NCI-H446 treated with DMSO at 0.1 percent for 48 hours (cell line): ENCODE results near the gene TBC1D9.

ENCODE experiments used
- DNase-seq: peaks from one replicate; lab custom pipeline; 2025; lab: John Stamatoyannopoulos, UW

TBC1D9 gene

DNA sequence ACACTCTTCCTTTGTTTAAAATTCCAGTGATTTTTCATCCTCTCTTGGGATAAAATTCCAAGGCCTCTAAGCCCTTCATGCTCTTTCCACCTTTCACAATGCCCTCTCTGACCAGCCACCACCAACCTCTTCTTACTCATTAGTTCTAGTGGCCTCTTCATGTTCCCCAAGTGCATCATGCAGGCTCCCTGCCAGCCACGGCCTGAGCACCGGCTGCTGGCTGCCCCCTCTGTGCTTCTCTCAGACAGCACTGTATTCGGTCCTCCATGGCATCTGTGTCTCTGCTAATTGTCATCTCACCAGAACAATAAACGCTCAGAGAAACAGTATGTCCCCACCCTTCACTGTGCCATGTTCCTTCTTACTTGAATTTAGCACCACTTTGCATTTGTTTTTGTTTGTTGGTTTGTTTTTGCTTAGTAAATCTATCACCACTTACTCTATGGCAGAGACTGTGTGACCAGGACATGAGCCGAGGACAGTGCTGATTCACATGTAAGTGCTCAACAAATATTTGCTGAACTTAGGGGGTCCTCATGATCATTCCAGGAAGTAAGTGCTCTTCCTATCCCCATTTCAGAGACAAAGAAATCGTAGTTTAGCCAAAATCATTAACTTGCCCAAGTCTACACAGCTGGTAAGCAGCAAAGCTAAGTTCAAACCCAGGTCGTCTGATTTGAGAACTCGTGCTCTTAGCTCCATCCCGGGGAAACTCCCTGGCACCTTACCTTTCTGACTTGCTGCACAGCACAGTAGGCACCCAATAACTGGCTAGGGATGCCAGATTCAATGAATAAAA lies 110.4 kb downstream of the TBC1D9 start:
- no peak for DNase-seq

DNA sequence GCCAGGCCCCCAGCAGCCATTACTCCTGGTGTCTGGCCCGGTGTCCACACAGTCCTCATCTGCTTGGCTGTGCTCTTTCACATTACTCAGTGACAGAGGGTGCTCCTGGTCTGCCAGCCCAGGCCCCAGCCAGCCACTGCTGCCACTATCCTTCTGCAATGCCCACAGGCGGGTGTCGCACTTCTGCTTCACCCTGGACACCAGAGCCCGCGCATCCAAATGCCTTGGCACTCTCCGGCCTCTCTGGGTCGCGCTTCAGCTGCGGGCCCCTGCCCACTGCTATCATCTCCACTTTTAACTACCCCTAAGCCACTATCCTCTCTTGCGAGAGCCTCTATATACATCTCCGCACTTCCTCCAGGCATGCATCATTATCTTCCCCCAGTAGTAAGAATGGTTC lies 111.0 kb downstream of the TBC1D9 start:
- no peak for DNase-seq

DNA sequence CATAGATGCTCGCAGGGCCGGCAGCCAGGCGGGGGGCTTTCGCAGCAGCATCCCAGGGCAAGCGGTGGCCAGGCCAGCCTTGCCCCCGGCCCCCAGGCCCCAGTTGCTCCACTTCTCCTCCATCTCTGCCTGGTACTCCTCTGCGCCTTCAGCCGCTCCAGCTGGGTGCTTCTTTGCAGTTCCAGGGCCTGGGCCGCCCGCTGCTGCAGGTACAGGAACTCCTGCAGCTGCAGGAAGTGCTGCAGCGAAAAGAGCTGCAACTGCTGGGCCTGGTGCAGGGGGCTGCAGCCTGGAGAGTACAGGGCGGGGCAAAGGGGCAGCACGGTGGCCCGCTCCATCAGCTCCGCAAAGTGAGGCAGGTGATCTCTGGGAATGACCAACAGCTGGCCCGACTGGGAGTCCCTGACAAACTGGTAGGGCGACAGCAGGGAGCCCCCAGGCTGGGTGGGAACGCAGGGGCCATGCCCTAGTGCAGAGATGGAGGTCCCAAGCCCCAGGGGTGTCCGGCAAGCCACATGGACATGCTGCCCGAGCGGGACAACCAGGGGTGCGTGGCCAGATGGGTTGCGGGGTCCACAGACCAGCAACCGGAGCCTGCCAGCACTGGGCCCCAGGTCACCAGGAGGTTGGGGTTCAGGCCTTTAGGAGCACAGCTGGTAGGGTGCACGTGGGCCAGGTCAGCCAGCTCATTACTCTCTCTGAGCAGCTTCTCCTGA lies 111.6 kb downstream of the TBC1D9 start:
- no peak for DNase-seq

DNA sequence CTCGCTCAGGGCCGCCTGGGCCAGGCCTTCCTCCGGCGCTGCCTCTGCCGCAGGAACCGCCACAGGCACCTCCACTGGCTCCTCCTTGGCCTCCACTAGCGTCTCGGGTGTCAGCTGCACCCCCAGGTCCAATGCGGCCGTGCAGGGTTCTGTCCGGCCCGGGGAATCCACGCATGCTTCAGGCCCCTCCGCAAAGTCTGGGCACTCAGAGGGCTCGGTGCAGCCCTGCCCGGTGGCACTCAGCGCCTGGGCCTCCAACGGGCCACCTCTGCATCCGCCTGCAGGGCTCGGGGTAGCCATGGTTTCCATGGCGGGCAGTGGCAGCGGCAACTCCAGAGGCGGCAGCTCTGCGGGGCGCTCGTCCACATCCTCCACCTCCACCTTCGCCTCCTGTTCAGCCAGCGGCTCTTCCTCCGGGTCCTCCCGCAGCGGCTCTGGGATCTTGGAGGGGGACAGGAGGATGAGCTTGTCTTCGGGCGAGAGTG lies 112.6 kb downstream of the TBC1D9 start:
- DNase-seq, result no peak

DNA sequence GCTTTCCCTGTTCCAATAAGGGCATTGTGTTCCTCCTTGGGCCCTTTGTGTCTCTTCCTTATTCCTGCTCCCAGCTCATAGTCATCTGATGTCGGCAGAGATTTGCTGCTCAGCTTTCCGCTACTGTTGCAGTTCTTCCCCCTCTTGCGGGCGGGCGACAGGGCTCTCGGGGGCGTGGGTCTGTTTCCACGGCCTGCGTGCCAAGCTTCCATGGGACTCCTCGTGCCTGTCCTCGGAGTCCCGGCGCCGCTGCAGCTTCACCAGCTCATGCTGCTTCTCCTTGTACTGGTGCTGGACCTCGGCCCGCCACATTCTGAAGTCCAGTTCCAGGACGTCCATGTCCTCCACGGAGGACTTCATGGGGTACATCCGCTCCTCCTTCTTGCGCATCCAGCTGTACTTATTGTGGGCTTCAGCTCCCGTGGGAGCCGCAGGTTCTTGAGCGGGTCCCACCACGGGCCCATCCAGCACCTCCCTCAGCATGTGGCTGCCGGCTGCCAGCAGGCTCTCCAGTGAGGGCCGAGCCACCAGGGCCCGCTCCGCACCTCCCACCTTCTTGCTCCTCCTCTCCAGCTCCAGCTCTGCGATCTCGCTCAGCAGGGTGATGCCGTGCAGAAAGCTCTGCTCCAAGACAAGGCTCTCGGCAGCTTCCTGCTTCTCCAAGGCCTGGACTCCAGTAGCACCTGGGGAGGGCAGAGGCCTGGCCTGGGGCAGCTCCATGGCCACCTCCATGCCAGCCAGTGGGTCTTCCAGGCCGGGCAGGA lies 113.3 kb downstream of the TBC1D9 start:
- DNase-seq, result no peak

DNA sequence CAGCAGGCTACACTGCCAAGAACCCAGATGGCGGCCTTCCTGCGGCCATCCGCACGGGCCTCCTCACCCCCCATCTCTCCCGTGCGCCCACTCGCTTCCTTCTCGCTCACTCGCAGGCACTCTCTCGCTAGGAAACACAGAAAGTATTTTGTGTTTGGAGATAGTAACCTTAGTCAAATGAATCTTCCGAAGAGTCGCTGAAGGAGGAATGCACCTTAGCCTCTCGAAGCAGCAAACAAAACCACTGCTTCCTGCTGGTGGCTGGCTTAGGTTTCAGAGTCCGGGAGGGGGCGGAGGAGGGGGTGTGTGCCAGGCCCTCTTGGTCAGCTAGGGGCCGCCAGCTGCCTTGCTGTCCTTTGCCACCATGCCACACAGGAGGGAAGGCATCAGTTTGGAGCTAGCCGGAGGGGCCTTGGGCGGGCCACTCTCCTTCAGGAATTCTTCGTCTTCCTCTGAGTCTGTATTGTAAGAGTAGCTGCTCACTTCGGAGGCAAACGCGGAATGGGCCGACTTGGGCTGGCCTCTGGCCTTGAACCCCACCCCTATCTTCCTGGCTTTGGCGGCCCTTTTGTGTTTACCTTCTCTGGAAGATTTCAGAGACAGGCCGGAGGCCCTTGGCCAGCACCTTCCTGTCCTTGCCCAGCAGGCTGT lies 114.3 kb downstream of the TBC1D9 start:
- DNase-seq, result no peak

DNA sequence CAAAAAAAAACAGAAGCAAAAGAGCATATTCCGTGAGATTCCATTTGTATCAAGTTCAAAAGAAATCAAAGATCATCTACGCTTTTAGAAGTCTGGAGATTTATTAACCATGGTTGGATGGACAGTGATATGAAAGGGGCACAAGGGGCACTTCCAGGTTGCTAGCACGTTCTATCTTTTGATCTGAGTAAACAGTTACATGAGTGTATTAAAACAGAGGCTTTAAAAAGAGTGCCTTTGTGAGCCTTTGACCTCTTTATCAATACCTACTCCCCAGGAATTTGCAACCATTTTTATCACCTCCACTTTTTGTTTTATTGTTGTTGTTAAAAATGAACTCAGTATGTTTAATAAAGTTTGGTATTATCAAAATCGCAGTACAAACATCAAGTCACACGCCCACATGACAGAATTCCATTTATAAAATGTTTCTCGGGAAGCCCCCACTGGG lies 115.1 kb downstream of the TBC1D9 start:
- DNase-seq, result no peak

DNA sequence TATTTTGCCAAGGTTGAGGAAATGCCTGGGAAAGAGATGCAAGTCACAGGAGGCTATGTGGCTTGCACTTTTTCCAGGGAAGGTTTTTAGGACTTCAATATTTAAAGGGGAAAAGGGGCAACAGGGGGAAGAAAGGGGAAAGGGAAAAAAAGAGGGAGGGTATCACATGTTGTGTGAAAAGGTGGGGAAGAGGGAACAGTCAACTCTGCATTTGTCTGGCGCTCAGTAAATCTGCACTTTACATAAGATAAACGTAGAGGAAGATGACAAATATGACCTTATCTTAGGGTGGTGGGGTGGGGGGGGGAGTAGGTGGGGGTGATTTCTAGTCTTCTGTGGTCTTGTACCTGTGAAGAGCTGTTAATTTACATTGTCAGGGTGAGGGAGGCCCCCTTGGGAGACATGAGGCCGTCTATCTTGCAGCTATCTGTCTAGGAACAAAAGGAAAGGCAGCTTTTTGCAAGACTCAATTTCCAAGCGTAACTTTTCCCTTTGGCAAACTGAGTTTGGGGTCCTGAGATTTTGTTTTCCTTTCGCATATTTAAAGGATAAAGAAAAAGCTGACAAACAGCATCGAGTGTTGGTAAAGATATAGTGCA lies 115.9 kb downstream of the TBC1D9 start:
- DNase-seq, result no peak

DNA sequence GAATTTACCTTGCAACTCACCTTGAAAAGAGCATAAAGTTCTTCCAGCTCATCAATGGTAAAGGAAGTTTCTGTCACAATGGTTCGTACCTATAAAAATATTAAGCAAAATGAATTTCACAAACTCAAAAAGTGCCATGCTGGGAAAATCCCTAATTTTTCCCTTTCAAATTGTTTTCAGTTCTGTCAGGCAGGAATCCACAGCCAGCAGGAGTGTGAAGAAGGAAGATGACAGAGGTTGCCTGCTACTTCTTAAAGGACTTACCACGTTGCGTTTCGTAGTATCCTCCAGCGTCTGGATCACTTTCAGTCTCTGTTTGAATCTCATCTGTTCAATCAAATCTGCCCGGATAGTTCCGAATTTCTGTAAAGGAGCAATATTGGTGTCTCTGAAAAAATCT lies 117.1 kb downstream of the TBC1D9 start:
- no peak for DNase-seq

DNA sequence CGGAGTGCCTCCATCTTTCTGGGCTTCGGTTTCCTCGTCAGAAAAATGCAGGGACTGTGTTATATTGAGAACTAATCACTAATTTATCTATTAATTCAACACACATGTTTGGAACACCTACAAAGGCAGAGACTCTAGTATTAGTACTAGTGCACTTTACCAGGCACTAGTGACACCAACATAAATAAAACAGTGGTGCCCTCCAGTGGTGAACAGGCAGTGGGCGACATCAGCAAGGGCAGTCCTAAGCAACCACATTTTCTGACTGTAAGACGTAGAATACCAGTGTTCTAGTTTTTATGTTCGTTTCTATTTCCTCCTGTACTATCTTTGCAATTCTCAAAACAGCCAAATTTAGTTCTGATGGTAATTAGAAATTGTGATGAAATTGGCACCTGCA lies 118.3 kb downstream of the TBC1D9 start:
- peak; percentile 6 for DNase-seq

DNA sequence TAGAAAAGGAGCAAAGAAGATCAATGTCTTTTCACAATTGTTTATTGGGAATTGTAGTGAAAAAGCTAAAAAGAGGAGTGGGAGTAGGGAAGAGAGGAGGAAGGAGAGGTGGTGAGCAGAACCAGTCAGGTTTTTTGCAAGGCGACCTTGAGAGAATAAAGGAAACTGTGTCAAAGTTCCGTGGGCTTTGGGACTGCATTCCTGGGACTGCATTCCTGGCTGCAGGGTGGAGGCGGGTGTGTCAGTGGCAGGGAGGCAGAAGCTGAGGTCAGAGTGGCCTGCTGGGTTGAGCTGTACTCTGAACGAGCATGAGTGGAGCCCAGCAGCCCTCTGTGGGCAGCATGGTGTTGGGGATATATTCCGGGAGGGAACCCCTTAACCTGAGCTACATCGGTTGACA lies 120.6 kb downstream of the TBC1D9 start:
- no peak for DNase-seq

DNA sequence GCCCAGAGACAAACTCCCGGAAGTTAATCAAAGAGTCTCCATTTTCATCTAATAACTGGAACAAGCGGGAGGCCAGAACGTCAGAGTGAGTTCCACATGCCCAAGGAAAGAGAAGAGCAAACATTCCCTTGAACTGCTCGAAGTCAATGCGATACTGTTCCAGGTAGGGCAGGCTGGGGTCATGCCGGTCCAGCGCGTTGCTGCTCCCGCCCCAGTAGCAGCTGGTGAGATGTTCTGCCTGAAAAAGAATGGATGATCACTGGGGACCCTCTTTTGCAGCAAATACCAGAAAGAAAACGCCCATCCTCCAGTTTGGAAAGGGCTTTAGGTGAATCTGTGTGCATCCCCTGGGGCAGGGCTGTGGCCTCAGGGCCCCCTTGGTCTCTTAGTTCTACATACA lies 122.2 kb downstream of the TBC1D9 start:
- DNase-seq, result no peak

DNA sequence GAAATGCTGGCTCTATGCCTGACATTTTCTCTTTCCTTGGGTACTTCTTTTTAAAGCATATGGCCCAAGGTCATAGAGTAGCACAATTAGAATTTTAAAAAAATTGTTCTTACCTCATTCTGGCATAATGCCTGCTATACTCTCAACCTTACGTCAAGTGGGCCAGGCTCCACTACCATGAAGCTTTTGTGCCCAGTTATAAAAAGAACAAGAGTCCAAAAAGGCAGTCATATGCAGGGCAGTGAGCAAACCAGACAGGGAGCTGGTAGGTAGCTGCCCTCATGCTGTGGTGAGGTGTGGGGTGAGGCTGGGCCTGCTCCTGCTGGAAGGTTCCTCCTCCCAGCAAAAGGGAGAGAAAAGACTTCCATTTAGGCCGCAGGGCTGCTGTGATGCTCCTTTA lies 123.1 kb downstream of the TBC1D9 start:
- DNase-seq, result no peak

DNA sequence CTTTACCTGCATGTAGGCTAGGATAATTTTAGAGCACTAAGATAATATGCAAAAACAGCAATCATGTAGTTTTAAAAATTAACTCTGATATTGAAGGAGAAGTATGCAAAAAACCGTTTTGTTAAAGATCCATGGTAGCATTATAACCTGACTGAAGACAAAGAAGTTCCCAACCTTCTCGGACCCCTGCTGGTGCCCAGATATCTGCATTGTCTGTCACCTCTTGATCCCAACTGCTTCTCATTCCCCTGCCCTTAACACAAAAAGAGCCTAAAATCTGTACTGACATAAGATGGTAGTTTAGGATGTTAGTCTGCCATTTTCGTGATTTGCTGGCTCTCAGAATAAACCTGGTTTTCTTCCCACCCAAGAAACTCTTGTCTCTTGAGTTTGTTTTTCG lies 125.9 kb downstream of the TBC1D9 start:
- DNase-seq, result no peak

DNA sequence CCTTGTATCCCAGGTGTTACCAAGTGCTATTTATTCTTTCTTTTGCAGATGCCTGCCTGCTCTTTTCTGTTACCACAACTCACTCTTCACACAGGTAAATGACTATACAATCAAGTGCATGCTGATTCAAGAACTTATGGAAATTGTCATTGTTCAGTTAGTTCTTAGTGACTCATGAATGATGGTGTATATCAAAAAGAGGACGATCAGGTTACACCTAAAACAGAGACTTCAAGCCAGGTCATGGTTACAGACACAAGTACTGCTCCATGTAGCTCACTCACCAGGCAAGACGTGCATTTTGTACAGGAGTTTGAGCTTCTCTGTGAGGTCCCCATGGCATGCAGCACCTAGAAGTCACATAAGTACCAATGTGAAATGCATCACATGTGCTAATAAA lies 128.2 kb downstream of the TBC1D9 start:
- no peak for DNase-seq

DNA sequence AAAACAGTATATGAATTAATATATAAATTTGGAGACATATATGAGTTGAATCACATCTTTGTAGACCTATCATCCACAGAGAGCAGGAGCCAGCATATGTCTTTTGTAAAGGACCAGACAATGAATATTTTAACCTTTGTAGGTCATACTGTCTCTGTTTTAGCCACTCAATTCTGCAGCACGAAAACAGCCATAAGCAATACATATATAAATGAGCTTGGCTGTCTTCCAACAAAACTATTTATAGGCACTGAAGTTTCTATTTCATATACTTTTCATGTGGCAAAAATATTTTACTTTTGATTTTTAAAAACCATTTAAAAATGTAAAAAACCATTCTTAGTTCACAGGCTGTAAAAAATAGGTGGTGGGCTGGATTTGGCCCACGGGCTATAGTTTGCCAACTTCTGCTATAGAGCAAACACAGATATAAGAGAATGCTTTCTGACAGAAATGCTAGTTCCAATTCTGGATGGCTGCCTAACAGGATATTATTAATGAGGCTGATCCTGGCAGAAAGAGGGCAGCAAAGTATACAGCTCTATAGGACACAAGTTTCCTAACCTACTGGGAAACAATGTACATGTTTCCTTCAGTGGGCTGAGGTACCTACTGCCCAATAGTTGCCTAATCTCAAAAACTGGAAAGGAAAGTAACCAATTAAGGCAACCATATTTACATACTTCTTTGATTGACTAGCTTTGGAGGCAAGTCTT lies 129.4 kb downstream of the TBC1D9 start:
- no peak for DNase-seq

DNA sequence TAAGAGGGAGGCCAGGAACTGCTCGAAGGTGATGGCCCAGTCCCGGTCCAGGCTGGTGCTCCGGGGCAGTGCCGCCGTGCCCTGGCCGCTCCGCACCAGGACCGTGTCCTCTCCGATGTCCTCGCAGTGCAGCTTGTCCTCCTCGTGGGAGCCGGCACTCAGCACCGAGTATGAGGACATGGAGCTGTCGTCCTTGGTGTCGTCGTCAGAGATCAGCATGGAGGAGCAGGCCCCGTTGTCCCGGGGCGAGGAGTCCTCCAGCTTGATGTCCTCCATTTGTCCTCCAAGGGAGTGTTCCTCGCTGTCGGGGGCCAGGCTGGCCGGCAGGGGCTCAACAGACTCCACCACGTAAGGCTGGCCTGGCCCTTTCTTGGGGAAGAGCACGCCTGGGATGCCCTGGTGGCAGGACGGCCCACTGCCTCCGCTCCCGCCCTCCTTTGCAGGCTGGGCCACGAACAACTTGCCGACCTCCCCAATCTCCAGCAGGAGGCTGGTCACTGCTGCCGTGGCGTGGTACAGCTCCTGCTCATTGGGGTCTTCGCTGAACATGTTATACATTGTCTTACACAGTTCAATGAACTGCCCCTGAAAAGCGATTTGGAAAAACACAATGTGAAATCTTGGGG lies 133.7 kb downstream of the TBC1D9 start:
- no peak for DNase-seq

DNA sequence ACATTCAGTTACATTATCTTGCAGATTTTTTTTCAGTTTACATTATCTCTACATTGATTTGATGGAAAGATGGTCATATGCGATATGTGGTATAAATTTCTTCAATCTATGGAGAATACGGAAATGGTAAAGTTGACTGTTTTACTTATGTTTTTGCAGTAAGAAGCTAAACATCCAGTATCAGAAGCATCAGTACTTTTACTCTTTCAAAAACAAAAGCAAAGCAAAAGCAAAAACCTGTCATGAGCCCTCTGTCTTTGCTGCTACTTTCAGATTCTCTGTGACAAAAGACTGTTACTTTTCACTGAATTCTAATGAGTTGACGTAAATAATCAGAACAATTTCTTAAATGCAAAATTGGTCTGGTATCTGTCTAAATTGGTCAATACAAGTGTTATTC lies 135.0 kb downstream of the TBC1D9 start:
- DNase-seq, result no peak

DNA sequence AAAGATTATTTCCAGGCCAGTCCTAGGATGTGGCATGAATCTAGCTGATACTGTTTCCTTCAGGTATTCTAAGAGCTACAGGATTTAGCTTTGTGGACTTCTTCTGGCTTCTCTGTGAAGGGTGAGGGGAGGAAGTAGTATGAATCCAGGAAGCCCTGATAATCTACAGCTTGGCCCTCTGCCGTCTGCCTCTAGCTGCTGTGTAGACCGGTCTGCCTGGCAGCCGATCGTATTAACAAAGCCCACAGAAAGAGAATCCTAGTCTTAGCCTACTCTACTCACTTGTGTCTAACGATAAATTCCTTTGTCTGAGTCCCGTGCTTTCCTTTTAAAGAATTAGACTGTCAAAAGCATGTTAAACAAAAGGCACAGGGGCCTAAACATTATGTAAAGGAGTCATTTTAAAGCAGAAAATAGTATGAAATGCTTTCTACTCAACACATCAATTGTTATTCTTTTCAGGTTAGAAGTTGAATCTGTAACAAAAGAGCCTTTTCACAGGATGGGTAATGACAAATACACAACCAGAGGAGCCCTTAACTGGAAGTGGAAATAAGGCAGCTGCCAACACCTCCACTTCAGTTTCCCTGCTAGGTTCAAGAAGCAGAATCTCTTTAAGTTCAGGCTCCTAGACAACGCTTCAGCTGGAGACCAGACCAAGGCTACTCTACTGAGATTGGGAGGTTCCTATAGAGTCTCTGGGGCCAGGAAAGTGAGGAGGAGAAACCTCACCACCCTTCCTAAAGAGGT lies 138.5 kb downstream of the TBC1D9 start:
- DNase-seq, result no peak

DNA sequence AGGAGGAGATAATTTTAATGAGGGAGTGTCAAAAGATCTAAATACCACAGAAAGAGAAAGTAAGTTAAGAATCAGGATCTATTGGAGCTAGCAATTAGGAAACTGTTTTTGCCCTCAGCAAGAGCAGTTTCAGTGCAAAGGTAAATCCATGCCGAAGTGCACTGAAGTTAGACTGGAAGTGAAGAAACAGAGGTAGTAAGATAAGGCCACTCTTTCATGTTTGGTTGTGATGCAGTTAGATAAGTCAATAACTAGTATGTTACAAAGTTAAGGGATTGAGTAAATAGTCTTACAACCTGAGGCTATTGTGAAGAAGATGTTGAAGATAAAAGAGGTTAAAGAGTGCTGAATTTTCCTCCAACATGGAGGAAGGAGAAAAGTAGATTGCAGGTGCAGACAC lies 140.7 kb downstream of the TBC1D9 start:
- no peak for DNase-seq
